Colonic mucosa (tissue), 4 donors: ENCODE results near the gene CINP. TPM values are rescaled to one million over a fixed set of nuclear protein-coding genes. Genes with fewer than 3 reads are reported as not detected.

Experiments
- DNase-seq: peaks from one replicate; pipeline ENCODE4 v3.0.0-alpha.2; 2020
- H3K27ac ChIP-seq: fragments of 200-600 bp; one replicate; pipeline ENCODE4 v1.8.0; 2021
- H3K27me3 ChIP-seq: fragments of 200-600 bp; one replicate; pipeline ENCODE4 v1.8.0; 2021
- H3K36me3 ChIP-seq: fragments of 200-600 bp; one replicate; pipeline ENCODE4 v1.8.0; 2021
- H3K4me1 ChIP-seq: fragments of 200-600 bp; one replicate; pipeline ENCODE4 v1.8.0; 2021; ENCODE audit warnings: mild to moderate bottlenecking
- H3K4me3 ChIP-seq: fragments of 200-600 bp; one replicate; pipeline ENCODE4 v1.8.0; 2021
- H3K9ac ChIP-seq, 2 donors: one replicate each; pipeline ENCODE4 v1.7.0; 2013; ENCODE audit warnings: control low read depth in 2 of 2, low read depth in 2 of 2, low read length in 2 of 2
- H3K9me3 ChIP-seq: fragments of 200-600 bp; one replicate; pipeline ENCODE4 v1.8.0; 2021
- intact Hi-C: fragments of 100-400 bp; cut with DNase I; formaldehyde crosslinking; loops from one replicate; pipeline ENCODE4 v1.14.1; 2022
- total RNA-seq, 2 donors: library from RNA; stranded (reverse); fragmentation: NEBNext Ultra II Directional in 1 of 2; extraction: Animal tissue kit (Norgen Biotek cat#: 25700) in 1 of 2; gene quantifications; one replicate each; pipeline ENCODE4 v1.2.1, GENCODE V29; 2021
- TF ChIP-seq, protein P1 (sequence below): fragments of 200-600 bp; IDR thresholded peaks from one replicate; pipeline ENCODE4 v1.8.0; 2022; ENCODE audit warnings: antibody characterized with exemption, mild to moderate bottlenecking
- donor health status: healthy.
- donor health status: DM: no; HTN: no; CAD: no.
- donor health status: DM: no; HTN: no; CAD: no.

CINP gene
- total RNA-seq, 2 donors from 2014 or later, result 29.5 to 43.2 TPM

DNA sequence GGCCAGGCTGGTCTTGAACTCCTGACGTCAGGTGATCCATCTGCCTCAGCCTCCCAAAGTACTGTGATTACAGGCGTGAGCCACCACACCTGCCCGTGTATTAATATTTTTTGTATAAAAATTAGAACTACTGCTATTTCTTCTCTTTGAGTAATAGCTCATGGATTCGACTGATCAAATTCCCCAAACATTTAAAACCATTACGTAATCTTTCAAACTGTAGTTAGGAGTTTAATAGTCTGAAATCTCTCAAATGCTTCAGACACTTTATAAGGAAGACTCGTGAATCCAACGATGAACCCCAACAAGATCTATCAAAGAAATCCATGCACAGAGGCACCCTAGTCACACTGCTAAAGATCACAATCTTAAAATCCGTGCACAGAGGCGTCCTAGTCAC, 16.1 kb upstream of the CINP start:
- no peak overlapping the region for H3K27ac ChIP-seq
- intact Hi-C loops, result no loop called here
- no peak for DNase-seq
- no peaks in the 10 kb centered on the region for H3K9me3 ChIP-seq
- no peaks in the 10 kb centered on the region for H3K4me1 ChIP-seq
- TF ChIP-seq, protein P1, sequence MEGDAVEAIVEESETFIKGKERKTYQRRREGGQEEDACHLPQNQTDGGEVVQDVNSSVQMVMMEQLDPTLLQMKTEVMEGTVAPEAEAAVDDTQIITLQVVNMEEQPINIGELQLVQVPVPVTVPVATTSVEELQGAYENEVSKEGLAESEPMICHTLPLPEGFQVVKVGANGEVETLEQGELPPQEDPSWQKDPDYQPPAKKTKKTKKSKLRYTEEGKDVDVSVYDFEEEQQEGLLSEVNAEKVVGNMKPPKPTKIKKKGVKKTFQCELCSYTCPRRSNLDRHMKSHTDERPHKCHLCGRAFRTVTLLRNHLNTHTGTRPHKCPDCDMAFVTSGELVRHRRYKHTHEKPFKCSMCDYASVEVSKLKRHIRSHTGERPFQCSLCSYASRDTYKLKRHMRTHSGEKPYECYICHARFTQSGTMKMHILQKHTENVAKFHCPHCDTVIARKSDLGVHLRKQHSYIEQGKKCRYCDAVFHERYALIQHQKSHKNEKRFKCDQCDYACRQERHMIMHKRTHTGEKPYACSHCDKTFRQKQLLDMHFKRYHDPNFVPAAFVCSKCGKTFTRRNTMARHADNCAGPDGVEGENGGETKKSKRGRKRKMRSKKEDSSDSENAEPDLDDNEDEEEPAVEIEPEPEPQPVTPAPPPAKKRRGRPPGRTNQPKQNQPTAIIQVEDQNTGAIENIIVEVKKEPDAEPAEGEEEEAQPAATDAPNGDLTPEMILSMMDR, result no peak
- no peaks in the 10 kb centered on the region for H3K36me3 ChIP-seq
- no peaks in the 10 kb centered on the region for H3K27me3 ChIP-seq
- no peak overlapping the region for H3K4me3 ChIP-seq
- no peak overlapping the region for H3K9ac ChIP-seq

DNA sequence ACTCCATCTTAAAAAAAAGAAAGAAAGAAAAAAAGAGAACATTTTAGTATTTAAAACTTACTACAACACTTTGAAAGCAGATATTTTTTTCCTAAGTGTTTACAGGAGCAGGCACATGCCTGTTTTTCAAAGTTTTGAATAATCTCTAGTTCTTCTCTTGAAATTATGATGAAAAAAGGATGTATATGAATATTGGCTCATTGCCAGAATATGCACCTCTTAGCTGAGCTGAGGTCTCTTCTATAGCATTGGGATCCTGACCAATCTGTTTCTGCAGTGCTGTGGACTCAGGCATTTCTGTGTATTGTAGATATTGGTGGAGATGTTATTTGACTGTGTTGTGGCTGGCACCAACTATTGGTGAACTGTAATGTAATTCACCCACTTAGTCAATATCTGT, 15.0 kb upstream of the CINP start:
- H3K27ac ChIP-seq, result no peak overlapping the region
- no peak overlapping the region for H3K9ac ChIP-seq
- DNase-seq, result no peak

GRCh38 chr14:102375119-102375518, 12.4 kb upstream of the CINP start:
- TF ChIP-seq, protein P1, result no peak
- intact Hi-C loops, result no loop called here
- Histone ChIP-seq H3K36me3 (no peaks in the 10 kb centered on the region), H3K9me3 (no peaks in the 10 kb centered on the region), H3K4me3 (no peak overlapping the region), H3K27ac (no peak overlapping the region), H3K9ac (no peak overlapping the region), H3K27me3 (no peaks in the 10 kb centered on the region), H3K4me1 (no peaks in the 10 kb centered on the region)
- DNase-seq, result no peak

More for the DNA sequence above, 15.0 kb upstream of the CINP start:
- H3K4me3 ChIP-seq, result no peak overlapping the region
- no peaks in the 10 kb centered on the region for H3K4me1 ChIP-seq
- TF ChIP-seq, protein P1, result no peak
- no peaks in the 10 kb centered on the region for H3K36me3 ChIP-seq
- no peaks in the 10 kb centered on the region for H3K9me3 ChIP-seq
- H3K27me3 ChIP-seq, result no peaks in the 10 kb centered on the region
- intact Hi-C loops, result no loop called here

DNA sequence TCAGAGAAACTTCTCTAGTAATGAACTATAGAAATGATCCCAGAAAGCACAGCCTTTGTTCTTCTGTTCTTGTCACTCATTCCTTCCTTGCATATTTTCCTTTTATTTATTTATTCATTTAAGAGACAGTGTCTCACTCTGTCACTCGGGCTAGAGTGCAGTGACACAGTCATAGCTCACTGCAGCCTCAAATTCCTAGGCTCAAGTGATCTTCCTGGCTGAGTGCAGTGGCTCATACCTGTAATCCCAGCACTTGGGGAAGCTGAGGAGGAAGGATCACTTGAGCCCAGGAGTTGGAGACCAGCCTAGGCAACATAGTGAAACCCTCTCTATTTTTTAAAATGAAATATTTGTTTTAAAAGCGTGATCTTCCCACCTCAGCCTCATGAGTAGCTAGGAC, 11.6 kb upstream of the CINP start:
- no peak for DNase-seq
- H3K9ac ChIP-seq, result no peak overlapping the region
- no peaks in the 10 kb centered on the region for H3K27me3 ChIP-seq
- no peaks in the 10 kb centered on the region for H3K36me3 ChIP-seq
- no peaks in the 10 kb centered on the region for H3K9me3 ChIP-seq
- TF ChIP-seq, protein P1, result no peak
- H3K4me1 ChIP-seq, result no peaks in the 10 kb centered on the region
- no peak overlapping the region for H3K4me3 ChIP-seq
- H3K27ac ChIP-seq, result no peak overlapping the region
- intact Hi-C loops, result no loop called here

- no peaks in the 10 kb centered on the region for H3K36me3 ChIP-seq
- TF ChIP-seq, protein P1, result no peak
- intact Hi-C loops, result no loop called here
- DNase-seq, result no peak
- no peak overlapping the region for H3K9ac ChIP-seq
- H3K27ac ChIP-seq, result no peak overlapping the region
- no peaks in the 10 kb centered on the region for H3K9me3 ChIP-seq
- no peaks in the 10 kb centered on the region for H3K4me1 ChIP-seq
- H3K4me3 ChIP-seq, result no peak overlapping the region
- no peaks in the 10 kb centered on the region for H3K27me3 ChIP-seq
Measured at GRCh38 chr14:102373110-102373509, 10.4 kb upstream of the CINP start.

DNA sequence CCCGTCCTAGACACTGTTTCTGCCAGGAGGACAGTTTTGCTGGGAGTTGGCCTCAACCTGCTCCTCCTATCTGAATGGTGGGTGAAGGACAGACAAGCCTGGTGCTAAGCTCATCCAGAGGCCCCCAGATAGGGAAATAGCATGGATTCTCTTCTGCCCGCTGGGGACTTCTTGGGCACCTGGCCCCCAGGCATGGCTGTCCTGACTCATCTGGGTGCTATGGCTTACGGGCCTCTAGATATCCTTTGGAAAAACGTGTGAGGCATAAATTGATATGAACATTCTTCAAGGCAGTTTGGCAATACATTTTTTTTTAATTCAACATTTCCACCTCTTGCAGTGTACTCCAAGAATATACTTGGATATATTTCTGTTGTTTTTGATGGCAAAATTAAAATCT, 8.7 kb upstream of the CINP start:
- no peaks in the 10 kb centered on the region for H3K27me3 ChIP-seq
- no peaks in the 10 kb centered on the region for H3K9me3 ChIP-seq
- no peak overlapping the region for H3K27ac ChIP-seq
- no peak overlapping the region for H3K4me3 ChIP-seq
- TF ChIP-seq, protein P1, result no peak
- no peak for DNase-seq
- no peaks in the 10 kb centered on the region for H3K36me3 ChIP-seq
- no peak overlapping the region for H3K9ac ChIP-seq
- intact Hi-C loops, result no loop called here
- H3K4me1 ChIP-seq, result no peaks in the 10 kb centered on the region
